HepG2 (cell line): ENCODE measurements around the gene NME8. TPM values are rescaled to one million over a fixed set of nuclear protein-coding genes. Genes with fewer than 3 reads are reported as not detected.

ENCODE experiments used
- ATAC-seq: fragments of 200-7000 bp; cut with Tn5 transposase; 3 replicates; pipeline ENCODE4 v1.9.1; 2020; ENCODE audit warnings: mild to moderate bottlenecking, moderate library complexity
- BruUV-seq: library from RNA; stranded (reverse); fragments of 400-500 nt; replicated peaks from 2 replicates; lab custom pipeline; 2021; lab: Mats Ljungman, UMichigan
- CTCF ChIA-PET: fragments of 300-600 bp; formaldehyde crosslinking; extraction: SDS; loops from one replicate; lab custom pipeline; 2021; ENCODE audit warnings: low total read pairs, inconsistent platforms, low intra/inter-chr PET ratio; lab: Yijun Ruan, JAX
- POLR2A ChIA-PET: fragments of 350-600 bp; sonication (Branson Sonifier 250); formaldehyde crosslinking; loops from one replicate; lab custom pipeline; 2020; ENCODE audit warnings: antibody characterized with exemption, inconsistent platforms; lab: Yijun Ruan, JAX
- DNase-seq: peaks from one replicate; pipeline ENCODE4 v3.0.0-alpha.2; 2015; ENCODE audit warnings: low spot score
- FAIRE-seq: peaks from 3 replicates; lab custom pipeline; 2011; peaks lifted over from hg19 to GRCh38; lab: Jason Lieb, UNC
- H2AFZ ChIP-seq: one replicate; pipeline ENCODE4 v1.6.1; 2011; ENCODE audit warnings: low read length, inconsistent platforms
- H3K27ac ChIP-seq: fragments of 300-600 bp; 3 replicates; pipeline ENCODE4 v1.8.0; 2011; ENCODE audit warnings: mixed run types, mild to moderate bottlenecking, mixed read lengths, low read length, inconsistent platforms; ENCODE audit not compliant: insufficient read depth; ENCODE audit errors: extremely low read length
- H3K27me3 ChIP-seq, 2 experiments: fragments of 200-600 bp in 1 of 2; 2 replicates in 1 of 2; 3 replicates in 1 of 2; pipeline versions ENCODE4 v1.6.0 to v1.8.0; 2011; ENCODE audit warnings: low read length in 2 of 2, mild to moderate bottlenecking in 2 of 2, moderate library complexity in 2 of 2, inconsistent platforms in 1 of 2; ENCODE audit not compliant: insufficient read depth in 2 of 2, control insufficient read depth in 1 of 2
- H3K36me3 ChIP-seq, 2 experiments: fragments of 200-600 bp in 1 of 2; replicated peaks in 1 of 2; 2 replicates in 1 of 2; 3 replicates in 1 of 2; pipeline versions ENCODE4 v1.5.1 to v1.8.0; 2011; ENCODE audit warnings: low read length in 2 of 2, inconsistent platforms in 1 of 2; ENCODE audit not compliant: insufficient read depth in 2 of 2, control insufficient read depth in 1 of 2
- H3K4me1 ChIP-seq: 2 replicates; pipeline ENCODE4 v1.5.1; 2012; ENCODE audit warnings: low read length, inconsistent platforms; ENCODE audit not compliant: insufficient read depth
- H3K4me2 ChIP-seq: 2 replicates; pipeline ENCODE4 v1.6.0; 2011; ENCODE audit warnings: low read depth, low read length, inconsistent platforms
- H3K4me3 ChIP-seq, 3 experiments: fragments of 200-600 bp in 1 of 3; sonication (generic), shearing (Covaris generic) in 1 of 3; replicated peaks in 1 of 3; 2 replicates each; pipeline ENCODE4 v1.5.1; 2011 to 2016; ENCODE audit warnings: low read length in 3 of 3, inconsistent platforms in 2 of 3, low read depth in 2 of 3, mild to moderate bottlenecking in 2 of 3, control low read depth in 1 of 3, mixed read lengths in 1 of 3; ENCODE audit not compliant: insufficient read depth in 1 of 3
- H3K79me2 ChIP-seq: one replicate; pipeline ENCODE4 v1.6.1; 2011; ENCODE audit warnings: low read length, inconsistent platforms; ENCODE audit not compliant: insufficient read depth
- H3K9ac ChIP-seq: 2 replicates; pipeline ENCODE4 v1.6.0; 2011; ENCODE audit warnings: mild to moderate bottlenecking, low read depth, low read length, inconsistent platforms; ENCODE audit not compliant: insufficient read depth
- H3K9me3 ChIP-seq: 2 replicates; pipeline ENCODE4 v1.5.1; 2012; ENCODE audit warnings: mild to moderate bottlenecking, low read length
- H4K20me1 ChIP-seq: 2 replicates; pipeline ENCODE4 v1.6.0; 2011; ENCODE audit warnings: inconsistent platforms, mild to moderate bottlenecking, low read length, moderate library complexity; ENCODE audit not compliant: insufficient read depth
- EED ChIP-seq: sonication (generic); formaldehyde crosslinking; IDR thresholded peaks from 2 replicates; pipeline ENCODE4 v1.5.0; 2020; ENCODE audit warnings: mild to moderate bottlenecking, missing genetic modification reagents
- HOXA5 ChIP-seq: sonication (generic); formaldehyde crosslinking; IDR thresholded peaks from 2 replicates; pipeline ENCODE4 v1.4.0; 2020; ENCODE audit warnings: missing genetic modification reagents
- KLF11 ChIP-seq: IDR thresholded peaks from 2 replicates; pipeline ENCODE4 v1.6.1; 2016; ENCODE audit warnings: missing compliant biosample characterization
- MXI1 ChIP-seq: IDR thresholded peaks from 3 replicates; pipeline ENCODE4 v1.6.1; 2012; ENCODE audit warnings: low read depth, low read length, inconsistent platforms, borderline replicate concordance
- NFE2L1 ChIP-seq: sonication (generic); formaldehyde crosslinking; IDR thresholded peaks from 2 replicates; pipeline ENCODE4 v1.4.0; 2020; ENCODE audit warnings: missing genetic modification reagents, mild to moderate bottlenecking, borderline replicate concordance
- RAD21 ChIP-seq: fragments of 450-650 bp; formaldehyde crosslinking; IDR thresholded peaks from 2 replicates; pipeline ENCODE4 v1.5.0; 2020; ENCODE audit warnings: mild to moderate bottlenecking
- RBFOX2 ChIP-seq: fragments of 200-400 bp; formaldehyde crosslinking; IDR thresholded peaks from 2 replicates; pipeline ENCODE4 v1.6.1; 2017; ENCODE audit warnings: low read depth, mild to moderate bottlenecking, low read length
- SMC3 ChIP-seq: IDR thresholded peaks from 2 replicates; pipeline ENCODE4 v1.6.1; 2011; ENCODE audit warnings: low read length, improper control_type of control experiment
- SMYD3 ChIP-seq: sonication (generic); formaldehyde crosslinking; IDR thresholded peaks from 2 replicates; pipeline ENCODE4 v1.8.1; 2023; ENCODE audit warnings: mild to moderate bottlenecking, missing genetic modification reagents
- TBL1XR1 ChIP-seq: fragments of 150-350 bp; IDR thresholded peaks from 2 replicates; pipeline ENCODE4 v1.6.1; 2014; ENCODE audit warnings: borderline replicate concordance, low read length; ENCODE audit not compliant: partially characterized antibody
- ZGPAT ChIP-seq: IDR thresholded peaks from 2 replicates; pipeline ENCODE4 v1.6.1; 2016; ENCODE audit warnings: mild to moderate bottlenecking
- ZNF350 ChIP-seq: sonication (generic); formaldehyde crosslinking; IDR thresholded peaks from 2 replicates; pipeline ENCODE4 v1.4.0; 2020; ENCODE audit warnings: mild to moderate bottlenecking, low read depth, missing genetic modification reagents, borderline replicate concordance
- ZNF879 ChIP-seq: sonication (generic); formaldehyde crosslinking; IDR thresholded peaks from 2 replicates; pipeline ENCODE4 v1.8.1; 2023; ENCODE audit warnings: missing genetic modification reagents
- WGBS: methylation state at CpG from one replicate; pipeline ENCODE4 v1.1.6; 2017; ENCODE audit warnings: low lambda C conversion rate; 5-methylcytosine and 5-hydroxymethylcytosine counted together
- in situ Hi-C: cut with HindIII; loops from 2 replicates; pipeline ENCODE4 v1.10.0; 2017; ENCODE audit warnings: low pct_unique_long_range_greater_than_20kb; ENCODE audit not compliant: extremely low pct_ligation_motif_present
- intact Hi-C: fragments of 100-400 bp; cut with micrococcal nuclease; formaldehyde crosslinking; loops from one replicate; pipeline ENCODE4 v1.10.0; 2022; ENCODE audit not compliant: unreplicated experiment
- polyA plus RNA-seq, 8 experiments: library from polyadenylated mRNA; depleted of rRNA in 3 of 8; stranded (reverse) in 7 of 8; unstranded in 1 of 8; fragments of >200 nt; fragmentation: Illumina TruSeq in 4 of 8; extraction: Trizol in 4 of 8; gene quantifications; 2 replicates each; pipeline versions ENCODE4 v1.2.1 to v1.2.3, GENCODE V29; 2011 to 2016; ENCODE audit warnings: low read depth in 4 of 8, missing spikeins in 1 of 8, mixed read lengths in 1 of 8; ENCODE audit not compliant: insufficient read depth in 1 of 8
- total RNA-seq, 5 experiments: library from RNA; depleted of rRNA; stranded (reverse); fragments of >200 nt; fragmentation: Illumina TruSeq; extraction: Trizol; gene quantifications; 2 replicates each; pipeline ENCODE4 v1.2.3, GENCODE V29; 2016; ENCODE audit warnings: low read depth in 1 of 5

The NME8 gene
- total and polyA plus RNA-seq, 2 of the 13 experiments (the other 11 are each of a cell fraction or from before 2014, with no cell fraction given): not detected

GRCh38 chr7:37899712-37900247, 51.4 kb downstream of the NME8 start:
- FAIRE-seq (no peak), ATAC-seq (no peak)
- CTCF ChIA-PET: no interaction called here
- Histone ChIP-seq H3K4me2 (no peak overlapping the region), H3K4me3 (no peak overlapping the region), H3K79me2 (no peaks in the 10 kb centered on the region), H3K9ac (no peak overlapping the region), H3K27ac (no peak overlapping the region), H2AFZ (no peak overlapping the region), H3K27me3 (no peaks in the 10 kb centered on the region), H4K20me1 (no peaks in the 10 kb centered on the region)
- no TSS peak for BruUV-seq
- intact Hi-C loops: loop anchor here (2.0 to 5.0 kb wide), 3 partner anchors 17 to 438 kb away; partner anchors contain the start of gene SFRP4
- TF ChIP-seq EED (CRISPR knock-in tag) (no peak), ZGPAT (no peak), NFE2L1 (no peak), ZNF879 (CRISPR knock-in tag) (no peak), SMYD3 (CRISPR knock-in tag) (no peak), SMC3 (no peak), MXI1 (no peak), RAD21 (CRISPR knock-in tag) (no peak), RBFOX2 (no peak), TBL1XR1 (no peak), ZNF350 (CRISPR knock-in tag) (no peak), KLF11 (CRISPR knock-in tag) (no peak), HOXA5 (CRISPR knock-in tag) (no peak)
- TF ChIP-seq, all 625 proteins: peak for 0
- WGBS: 4% methylated on average over 3 of the region's 3 CpGs
- H3K4me1 ChIP-seq: peaks cover 29% of the 10 kb centered on the region
- POLR2A ChIA-PET: no interaction called here
- H3K9me3 ChIP-seq: no peaks in the 10 kb centered on the region
- no peak for DNase-seq
- no peaks in the 10 kb centered on the region for H3K36me3 ChIP-seq
- in situ Hi-C loops: loop anchor here (5.0 to 25.0 kb wide), 3 partner anchors 205 to 438 kb away; no protein-coding TSS in a partner anchor
